Eye (tissue), 1 donor: ENCODE data around the gene EML6.

Experiments used
- DNase-seq: peaks from one replicate; pipeline ENCODE4 v3.0.0-alpha.2; 2015

The EML6 gene

GRCh38 chr2:54708584-54709335, 14.7 kb upstream of the EML6 start:
- peak; percentile 84 for DNase-seq

- DNase-seq = no peak
Observed at GRCh38 chr2:54709336-54709809, 14.1 kb upstream of the EML6 start.

GRCh38 chr2:54710216-54710615, 13.2 kb upstream of the EML6 start:
- DNase-seq = no peak

- DNase-seq = no peak
Observed at GRCh38 chr2:54712516-54712915, 10.9 kb upstream of the EML6 start.

GRCh38 chr2:54714996-54715395, 8.5 kb upstream of the EML6 start:
- DNase-seq = no peak

- no peak for DNase-seq
Observed at GRCh38 chr2:54716375-54716774, 7.1 kb upstream of the EML6 start.

GRCh38 chr2:54720563-54720962, 2.9 kb upstream of the EML6 start:
- DNase-seq = no peak

- peak; percentile 17 for DNase-seq
Observed at GRCh38 chr2:54722641-54723040, 821 bp upstream of the EML6 start.

GRCh38 chr2:54723996-54724559, 616 bp downstream of the EML6 start:
- peak; percentile 80 for DNase-seq

- peak; percentile 73 for DNase-seq
Observed at GRCh38 chr2:54724560-54725342, 1.3 kb downstream of the EML6 start.

GRCh38 chr2:54725343-54726099, 2.1 kb downstream of the EML6 start:
- peak; percentile 43 for DNase-seq

- DNase-seq = no peak
Observed at GRCh38 chr2:54726431-54726830, 3.0 kb downstream of the EML6 start.

- DNase-seq = no peak
Observed at GRCh38 chr2:54726940-54727339, 3.5 kb downstream of the EML6 start.

GRCh38 chr2:54728669-54729120, 5.2 kb downstream of the EML6 start:
- DNase-seq = no peak

- DNase-seq = no peak
Observed at GRCh38 chr2:54735636-54736035, 12.2 kb downstream of the EML6 start.

- no peak for DNase-seq
Observed at GRCh38 chr2:54738281-54738680, 14.8 kb downstream of the EML6 start.

GRCh38 chr2:54740333-54740732, 16.9 kb downstream of the EML6 start:
- DNase-seq = no peak

GRCh38 chr2:54741250-54741649, 17.8 kb downstream of the EML6 start:
- no peak for DNase-seq

GRCh38 chr2:54750040-54750439, 26.6 kb downstream of the EML6 start:
- DNase-seq = no peak

- DNase-seq = no peak
Observed at GRCh38 chr2:54752439-54752838, 29.0 kb downstream of the EML6 start.

GRCh38 chr2:54755641-54756326, 32.3 kb downstream of the EML6 start:
- no peak for DNase-seq

GRCh38 chr2:54757500-54757899, 34.0 kb downstream of the EML6 start:
- DNase-seq = no peak
